ENCODE measurements around the gene TMEM151B. TPM values are rescaled to one million over a fixed set of nuclear protein-coding genes. Genes with fewer than 3 reads are reported as not detected.

TMEM151B gene
- total and polyA plus RNA-seq, 2 of the 13 experiments (the other 11 are each of a cell fraction or from before 2014, with no cell fraction given), result not detected

- in situ Hi-C loops (cut with HindIII; ENCODE audit: extremely low pct_ligation_motif_present, low pct_unique_long_range_greater_than_20kb) (loop anchor here (5.0 kb wide), 1 partner anchor 50 kb away; no protein-coding TSS in a partner anchor), intact Hi-C loops (cut with micrococcal nuclease; ENCODE audit: unreplicated experiment) (no loop called here)
- H3K4me2 ChIP-seq (ENCODE audit: low read depth, low read length), result peak overlapping the region; percentile 92
- peak overlapping the region; percentile 46 to 76 (median 54) for H3K4me3 ChIP-seq (replicated peaks in 1 of 3; ENCODE audit: insufficient read depth in 1 of 3, low read depth in 2 of 3, low read length in 3 of 3)
- H2AFZ ChIP-seq (ENCODE audit: low read length), result no peak overlapping the region
- ATAC-seq, result no peak
- no peak for FAIRE-seq
- H3K9ac ChIP-seq (ENCODE audit: insufficient read depth, low read depth, low read length), result peak overlapping the region; percentile 34; the same call in 1 of the 2 replicates
- H3K79me2 ChIP-seq (ENCODE audit: insufficient read depth, low read length), result peaks cover 17% of the 10 kb centered on the region
- H4K20me1 ChIP-seq (ENCODE audit: insufficient read depth, low read length), result no peaks in the 10 kb centered on the region
- H3K4me1 ChIP-seq (ENCODE audit: insufficient read depth, low read length), result peaks cover 80% of the 10 kb centered on the region
- 0 out of 5 replicates have a peak, but pooled peaks cover 0 to 1% of the 10 kb centered on the region in 2 experiments for H3K27me3 ChIP-seq (ENCODE audit: control insufficient read depth in 1 of 2, insufficient read depth in 2 of 2, low read length in 2 of 2)
- H3K9me3 ChIP-seq (ENCODE audit: low read length), result no peaks in the 10 kb centered on the region
- POLR2A ChIA-PET, result interaction anchor here (0.7 to 4.4 kb wide), 11 partner anchors 12 to 66 kb away, joined by 3 to 61 read pairs (median 7); partner anchors contain the start of genes HSP90AB1 and SLC35B2
- CTCF ChIA-PET (ENCODE audit: low intra/inter-chr PET ratio, low total read pairs), result interaction anchor here (1.3 to 3.2 kb wide), 2 partner anchors 11 to 16 kb away, joined by 4 to 18 read pairs; no protein-coding TSS in a partner anchor
- WGBS (ENCODE audit: low lambda C conversion rate), result 48% methylated on average over 25 of the region's 26 CpGs
- H3K27ac ChIP-seq (ENCODE audit: extremely low read length, insufficient read depth, low read length), result no peak overlapping the region
- H3K36me3 ChIP-seq (replicated peaks in 1 of 2; ENCODE audit: control insufficient read depth in 1 of 2, insufficient read depth in 2 of 2, low read length in 2 of 2), result no peaks in the 10 kb centered on the region
- BruUV-seq (replicated peaks), result no TSS peak
- no peak for DNase-seq (ENCODE audit: low spot score)
- TF ChIP-seq ZBTB38 (CRISPR knock-in tag; IDR thresholded peaks at IDR 0.05) (peak; percentile 75), EHMT2 (IDR thresholded peaks at IDR 0.05; ENCODE audit: borderline replicate concordance, low read depth, low read length) (no peak), POLR2AphosphoS2 (IDR thresholded peaks at IDR 0.05; ENCODE audit: low read depth, low read length) (no peak), PCBP1 (IDR thresholded peaks at IDR 0.05; ENCODE audit: borderline replicate concordance, low read depth, low read length) (0 out of 2 replicates have a peak, but pooled peaks have one; percentile 16), TARDBP (CRISPR knock-in tag; IDR thresholded peaks at IDR 0.05) (no peak), ZNF564 (CRISPR knock-in tag; IDR thresholded peaks at IDR 0.05) (no peak), ZC3H13 (CRISPR knock-in tag; IDR thresholded peaks at IDR 0.05) (no peak), ZBTB49 (CRISPR knock-in tag; IDR thresholded peaks at IDR 0.05; ENCODE audit: borderline replicate concordance) (no peak), ZNF790 (CRISPR knock-in tag; IDR thresholded peaks at IDR 0.05; ENCODE audit: borderline replicate concordance) (no peak), ZNF136 (CRISPR knock-in tag; IDR thresholded peaks at IDR 0.05; ENCODE audit: low read depth) (no peak), CBFB (CRISPR knock-in tag; IDR thresholded peaks at IDR 0.05) (no peak), ZNF138 (CRISPR knock-in tag; IDR thresholded peaks at IDR 0.05; ENCODE audit: low read depth) (no peak), ZNF777 (CRISPR knock-in tag; IDR thresholded peaks at IDR 0.05) (no peak), MXD4 (CRISPR knock-in tag; IDR thresholded peaks at IDR 0.05) (no peak), RFX5 (IDR thresholded peaks at IDR 0.05; ENCODE audit: low read depth, low read length) (no peak), FOXP4 (CRISPR knock-in tag; IDR thresholded peaks at IDR 0.05) (0 out of 2 replicates have a peak, but pooled peaks have one; percentile 1), ZNF576 (CRISPR knock-in tag; IDR thresholded peaks at IDR 0.05) (no peak), KLF13 (CRISPR knock-in tag; IDR thresholded peaks at IDR 0.05) (0 out of 2 replicates have a peak, but pooled peaks have one; percentile 26)
These were observed 47.5 kb upstream of the TMEM151B start for GRCh38 chr6:44222486-44223318.

All from HepG2 (cell line).